SK-N-MC (cell line): ENCODE measurements around the gene ABCC6.

Experiments
- EZH2 ChIP-seq: fragments of 200-600 bp; sonication (generic); IDR thresholded peaks from one replicate; pipeline ENCODE4 v1.6.1; 2017; ENCODE audit warnings: antibody characterized with exemption
- POLR2AphosphoS5 ChIP-seq: IDR thresholded peaks from 2 replicates; pipeline ENCODE4 v1.6.1; 2012; ENCODE audit warnings: mild to moderate bottlenecking, low read depth, low read length, borderline replicate concordance

DNA sequence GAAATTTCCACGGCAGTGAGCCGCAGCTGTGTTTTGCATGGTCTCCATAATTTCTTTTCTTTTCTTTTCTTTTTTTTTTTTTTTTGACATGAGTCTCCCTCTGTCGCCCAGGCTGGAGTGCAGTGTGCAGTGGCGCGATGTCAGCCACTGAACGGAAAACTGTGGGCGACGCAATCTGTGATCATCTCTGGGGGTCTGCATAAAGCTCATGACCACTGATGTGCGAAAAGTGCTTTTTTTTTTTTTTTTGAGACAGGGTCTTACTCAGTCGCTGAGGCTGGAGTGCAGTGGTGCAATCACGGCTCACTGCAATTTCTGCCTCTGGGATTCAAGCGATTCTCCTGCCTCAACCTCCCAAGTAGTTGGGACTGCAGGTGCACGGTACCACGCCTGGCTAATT, 117.6 kb downstream of the ABCC6 start:
- TF ChIP-seq POLR2AphosphoS5 (no peak), EZH2 (no peak)
